Keratinocyte (primary cell): Measurements from ENCODE around the gene C7. TPM values are rescaled to one million over a fixed set of nuclear protein-coding genes. Genes with fewer than 3 reads are reported as not detected.

Experiments used
- DNase-seq: peaks from one replicate; pipeline ENCODE4 v3.0.0-alpha.2; 2011; ENCODE audit warnings: low read depth, missing footprints, low spot score
- FAIRE-seq: peaks from 2 replicates; lab custom pipeline; 2011; peaks lifted over from hg19 to GRCh38; lab: Jason Lieb, UNC
- H2AFZ ChIP-seq: 2 replicates; pipeline ENCODE4 v1.6.0; 2012; ENCODE audit warnings: low read length, control low read depth, inconsistent platforms; ENCODE audit not compliant: control insufficient read depth
- H3K27ac ChIP-seq: 2 replicates; pipeline ENCODE4 v1.5.1; 2011; ENCODE audit warnings: low read length; ENCODE audit not compliant: control insufficient read depth, insufficient read depth
- H3K27me3 ChIP-seq: 3 replicates; pipeline ENCODE4 v1.6.0; 2011; ENCODE audit warnings: low read length; ENCODE audit not compliant: control insufficient read depth, insufficient read depth; ENCODE audit errors: extremely low read depth
- H3K36me3 ChIP-seq, 2 experiments: 2 replicates in 1 of 2; 3 replicates in 1 of 2; pipeline ENCODE4 v1.5.1; 2011; ENCODE audit warnings: low read length in 2 of 2, mild to moderate bottlenecking in 1 of 2; ENCODE audit not compliant: control insufficient read depth in 2 of 2, insufficient read depth in 2 of 2; ENCODE audit errors: extremely low read depth in 1 of 2
- H3K4me1 ChIP-seq: 3 replicates; pipeline ENCODE4 v1.5.1; 2011; ENCODE audit warnings: low read length; ENCODE audit not compliant: control insufficient read depth, insufficient read depth; ENCODE audit errors: extremely low read depth
- H3K4me2 ChIP-seq: 3 replicates; pipeline ENCODE4 v1.6.0; 2011; ENCODE audit warnings: low read depth, low read length; ENCODE audit not compliant: control insufficient read depth, insufficient read depth; ENCODE audit errors: extremely low read depth
- H3K4me3 ChIP-seq, 3 experiments: fragments of 200-600 bp in 1 of 3; sonication (generic) in 1 of 3; 2 replicates in 2 of 3; 3 replicates in 1 of 3; pipeline ENCODE4 v1.5.1; 2011 to 2016; ENCODE audit warnings: low read length in 3 of 3, mild to moderate bottlenecking in 3 of 3, control low read depth in 2 of 3, inconsistent platforms in 1 of 3, low read depth in 1 of 3, mixed read lengths in 1 of 3, mixed run types in 1 of 3, moderate library complexity in 1 of 3; ENCODE audit not compliant: control insufficient read depth in 2 of 3, insufficient read depth in 2 of 3; ENCODE audit errors: extremely low read depth in 1 of 3
- H3K79me2 ChIP-seq: 2 replicates; pipeline ENCODE4 v1.6.0; 2012; ENCODE audit warnings: low read length; ENCODE audit not compliant: control insufficient read depth, insufficient read depth
- H3K9ac ChIP-seq: 3 replicates; pipeline ENCODE4 v1.6.0; 2011; ENCODE audit warnings: low read length; ENCODE audit not compliant: control insufficient read depth, insufficient read depth; ENCODE audit errors: extremely low read depth
- H3K9me1 ChIP-seq: 3 replicates; pipeline ENCODE4 v1.6.0; 2011; ENCODE audit warnings: low read length; ENCODE audit not compliant: control insufficient read depth, insufficient read depth; ENCODE audit errors: extremely low read depth
- H3K9me3 ChIP-seq: 2 replicates; pipeline ENCODE4 v1.5.1; 2012; ENCODE audit warnings: low read depth, low read length; ENCODE audit not compliant: control insufficient read depth
- H4K20me1 ChIP-seq: 3 replicates; pipeline ENCODE4 v1.6.0; 2011; ENCODE audit warnings: low read length; ENCODE audit not compliant: control insufficient read depth, insufficient read depth; ENCODE audit errors: extremely low read depth
- EZH2 ChIP-seq: IDR thresholded peaks from one replicate; pipeline ENCODE4 v1.6.1; 2012; ENCODE audit warnings: inconsistent platforms, mild to moderate bottlenecking, low read length, moderate library complexity
- dilution Hi-C: fragments of 300-500 bp; cut with MboI; formaldehyde crosslinking; loops from one replicate; pipeline ENCODE4 v1.7.0; 2020; ENCODE audit warnings: low sequenced_read_pairs; ENCODE audit not compliant: extremely low pct_ligation_motif_present
- polyA plus RNA-seq, 5 experiments: library from polyadenylated mRNA; depleted of rRNA in 3 of 5; stranded (reverse) in 3 of 5; stranded (forward) in 1 of 5; unstranded in 1 of 5; fragments of >200 nt; gene quantifications; 1 replicate in 1 of 5; 2 replicates in 3 of 5; 3 replicates in 1 of 5; pipeline versions ENCODE4 v1.2.1 to v1.2.3, GENCODE V29; 2011 to 2012; ENCODE audit warnings: missing spikeins in 2 of 5, low read depth in 1 of 5, low replicate concordance in 1 of 5
- TF ChIP-seq, protein P1 (sequence below), 3 experiments: IDR thresholded peaks in 1 of 3; conservative IDR thresholded peaks in 1 of 3; optimal IDR thresholded peaks in 1 of 3; 2 replicates in 2 of 3; 3 replicates in 1 of 3; pipeline versions ENCODE3 to v1.5.1; 2011; ENCODE audit warnings: low read length in 3 of 3, mild to moderate bottlenecking in 3 of 3, moderate library complexity in 2 of 3, control low read depth in 1 of 3, inconsistent platforms in 1 of 3; ENCODE audit not compliant: insufficient read depth in 2 of 3; ENCODE audit errors: extremely low read depth in 1 of 3

The C7 gene
- polyA plus RNA-seq, 1 donor (not counting 4 experiments of a cell fraction or from before 2014, with no cell fraction given): not detected

DNA sequence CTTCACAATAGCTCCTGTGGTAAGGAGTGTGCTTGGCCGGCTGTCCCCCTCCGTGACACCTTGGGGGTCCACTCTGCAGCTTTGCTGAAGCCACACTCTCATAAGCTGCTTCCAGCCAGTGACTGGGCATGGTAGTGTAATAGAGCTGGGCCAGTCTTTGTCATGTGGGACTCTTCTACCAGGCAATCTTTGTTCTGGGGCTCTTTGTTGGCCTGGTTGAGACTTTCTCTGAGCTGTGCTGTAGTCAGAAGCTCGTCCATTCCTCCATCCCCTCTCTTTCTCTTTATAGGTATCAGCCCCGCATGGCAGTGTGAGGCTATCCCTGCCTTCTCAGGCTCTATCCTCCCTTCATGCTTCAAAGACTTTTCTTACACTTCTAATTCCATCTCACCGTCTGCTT, 42.5 kb upstream of the C7 start:
- no peaks in the 10 kb centered on the region for H3K9me1 ChIP-seq
- DNase-seq: no peak
- no peaks in the 10 kb centered on the region for H3K36me3 ChIP-seq
- no peaks in the 10 kb centered on the region for H3K9me3 ChIP-seq
- TF ChIP-seq, protein P1, sequence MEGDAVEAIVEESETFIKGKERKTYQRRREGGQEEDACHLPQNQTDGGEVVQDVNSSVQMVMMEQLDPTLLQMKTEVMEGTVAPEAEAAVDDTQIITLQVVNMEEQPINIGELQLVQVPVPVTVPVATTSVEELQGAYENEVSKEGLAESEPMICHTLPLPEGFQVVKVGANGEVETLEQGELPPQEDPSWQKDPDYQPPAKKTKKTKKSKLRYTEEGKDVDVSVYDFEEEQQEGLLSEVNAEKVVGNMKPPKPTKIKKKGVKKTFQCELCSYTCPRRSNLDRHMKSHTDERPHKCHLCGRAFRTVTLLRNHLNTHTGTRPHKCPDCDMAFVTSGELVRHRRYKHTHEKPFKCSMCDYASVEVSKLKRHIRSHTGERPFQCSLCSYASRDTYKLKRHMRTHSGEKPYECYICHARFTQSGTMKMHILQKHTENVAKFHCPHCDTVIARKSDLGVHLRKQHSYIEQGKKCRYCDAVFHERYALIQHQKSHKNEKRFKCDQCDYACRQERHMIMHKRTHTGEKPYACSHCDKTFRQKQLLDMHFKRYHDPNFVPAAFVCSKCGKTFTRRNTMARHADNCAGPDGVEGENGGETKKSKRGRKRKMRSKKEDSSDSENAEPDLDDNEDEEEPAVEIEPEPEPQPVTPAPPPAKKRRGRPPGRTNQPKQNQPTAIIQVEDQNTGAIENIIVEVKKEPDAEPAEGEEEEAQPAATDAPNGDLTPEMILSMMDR (optimal IDR thresholded peaks at IDR 0.05 in 1 of 3, IDR thresholded peaks at IDR 0.05 in 1 of 3, conservative IDR thresholded peaks at IDR 0.05 in 1 of 3; ENCODE audit: extremely low read depth in 1 of 3, insufficient read depth in 2 of 3, low read length in 3 of 3): no peak
- TF ChIP-seq EZH2: no peak
- H3K4me2 ChIP-seq: no peak overlapping the region
- H4K20me1 ChIP-seq: no peaks in the 10 kb centered on the region
- H3K9ac ChIP-seq: no peak overlapping the region
- no peaks in the 10 kb centered on the region for H3K4me1 ChIP-seq
- dilution Hi-C loops: no loop called here
- H3K79me2 ChIP-seq: no peaks in the 10 kb centered on the region
- no peaks in the 10 kb centered on the region for H3K27me3 ChIP-seq
- no peak overlapping the region for H3K4me3 ChIP-seq
- H2AFZ ChIP-seq: no peak overlapping the region
- no peak for FAIRE-seq
- H3K27ac ChIP-seq: no peak overlapping the region

DNA sequence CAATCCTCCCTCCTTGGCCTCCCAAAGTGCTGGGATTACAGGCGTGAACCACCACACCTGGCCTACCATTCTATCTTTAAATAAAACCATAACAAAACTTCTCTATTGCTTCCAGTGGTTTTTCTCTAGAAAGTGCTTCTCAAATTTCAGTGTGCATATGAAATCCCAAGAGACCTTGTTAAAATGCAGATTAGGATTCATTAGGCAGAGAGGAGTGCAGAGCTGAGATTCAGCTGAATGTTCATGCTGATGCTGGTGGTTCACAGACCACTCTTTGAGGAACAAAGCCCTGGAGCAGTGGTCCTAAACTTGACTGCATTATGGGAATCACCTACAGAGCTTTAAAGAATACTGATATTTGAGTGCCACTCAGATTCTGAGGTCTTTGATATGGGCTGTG, 39.9 kb upstream of the C7 start:
- Histone ChIP-seq H3K79me2 (no peaks in the 10 kb centered on the region), H3K27ac (no peak overlapping the region), H3K36me3 (no peaks in the 10 kb centered on the region), H3K4me1 (no peaks in the 10 kb centered on the region), H3K9me3 (no peaks in the 10 kb centered on the region), H3K4me3 (no peak overlapping the region), H3K9me1 (no peaks in the 10 kb centered on the region), H3K27me3 (no peaks in the 10 kb centered on the region), H4K20me1 (no peaks in the 10 kb centered on the region), H3K9ac (no peak overlapping the region), H3K4me2 (no peak overlapping the region), H2AFZ (no peak overlapping the region)
- dilution Hi-C loops: no loop called here
- DNase-seq (no peak), FAIRE-seq (no peak)
- no peak for TF ChIP-seq EZH2
- TF ChIP-seq, protein P1 (optimal IDR thresholded peaks at IDR 0.05 in 1 of 3, IDR thresholded peaks at IDR 0.05 in 1 of 3, conservative IDR thresholded peaks at IDR 0.05 in 1 of 3; ENCODE audit: extremely low read depth in 1 of 3, insufficient read depth in 2 of 3, low read length in 3 of 3): no peak
